Measurements from ENCODE around the gene PGAP6. TPM values are rescaled to one million over a fixed set of nuclear protein-coding genes. Genes with fewer than 3 reads are reported as not detected.
A peak's percentile ranks its signal among the peaks of the same experiment; 100 is the strongest.

The PGAP6 gene
- total and polyA plus RNA-seq, 2 of the 13 experiments (the other 11 are each of a cell fraction or from before 2014, with no cell fraction given) = 52.7 to 136 TPM

GRCh38 chr16:425082-425718, 43.4 kb upstream of the PGAP6 start, which contains the start of gene RAB11FIP3 (continued):
- TF ChIP-seq, protein P1, sequence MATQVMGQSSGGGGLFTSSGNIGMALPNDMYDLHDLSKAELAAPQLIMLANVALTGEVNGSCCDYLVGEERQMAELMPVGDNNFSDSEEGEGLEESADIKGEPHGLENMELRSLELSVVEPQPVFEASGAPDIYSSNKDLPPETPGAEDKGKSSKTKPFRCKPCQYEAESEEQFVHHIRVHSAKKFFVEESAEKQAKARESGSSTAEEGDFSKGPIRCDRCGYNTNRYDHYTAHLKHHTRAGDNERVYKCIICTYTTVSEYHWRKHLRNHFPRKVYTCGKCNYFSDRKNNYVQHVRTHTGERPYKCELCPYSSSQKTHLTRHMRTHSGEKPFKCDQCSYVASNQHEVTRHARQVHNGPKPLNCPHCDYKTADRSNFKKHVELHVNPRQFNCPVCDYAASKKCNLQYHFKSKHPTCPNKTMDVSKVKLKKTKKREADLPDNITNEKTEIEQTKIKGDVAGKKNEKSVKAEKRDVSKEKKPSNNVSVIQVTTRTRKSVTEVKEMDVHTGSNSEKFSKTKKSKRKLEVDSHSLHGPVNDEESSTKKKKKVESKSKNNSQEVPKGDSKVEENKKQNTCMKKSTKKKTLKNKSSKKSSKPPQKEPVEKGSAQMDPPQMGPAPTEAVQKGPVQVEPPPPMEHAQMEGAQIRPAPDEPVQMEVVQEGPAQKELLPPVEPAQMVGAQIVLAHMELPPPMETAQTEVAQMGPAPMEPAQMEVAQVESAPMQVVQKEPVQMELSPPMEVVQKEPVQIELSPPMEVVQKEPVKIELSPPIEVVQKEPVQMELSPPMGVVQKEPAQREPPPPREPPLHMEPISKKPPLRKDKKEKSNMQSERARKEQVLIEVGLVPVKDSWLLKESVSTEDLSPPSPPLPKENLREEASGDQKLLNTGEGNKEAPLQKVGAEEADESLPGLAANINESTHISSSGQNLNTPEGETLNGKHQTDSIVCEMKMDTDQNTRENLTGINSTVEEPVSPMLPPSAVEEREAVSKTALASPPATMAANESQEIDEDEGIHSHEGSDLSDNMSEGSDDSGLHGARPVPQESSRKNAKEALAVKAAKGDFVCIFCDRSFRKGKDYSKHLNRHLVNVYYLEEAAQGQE (IDR thresholded peaks at IDR 0.05; ENCODE audit: borderline replicate concordance in 1 of 2, low read depth in 1 of 2, low read length in 2 of 2) = no peak
- TF ChIP-seq BATF2 (CRISPR knock-in tag; IDR thresholded peaks at IDR 0.05) (0 out of 2 replicates have a peak, but pooled peaks have one; percentile 39), MED8 (CRISPR knock-in tag; IDR thresholded peaks at IDR 0.05; ENCODE audit: insufficient replicate concordance) (no peak), ZNF264 (CRISPR knock-in tag; IDR thresholded peaks at IDR 0.05) (peak; percentile 57; the same call in 1 of the 2 replicates), ZNF367 (CRISPR knock-in tag; IDR thresholded peaks at IDR 0.05; ENCODE audit: borderline replicate concordance) (no peak), NFYC (CRISPR knock-in tag; IDR thresholded peaks at IDR 0.05) (peak; percentile 17; the same call in 1 of the 2 replicates), CREM (IDR thresholded peaks at IDR 0.05) (peak; percentile 54; the same call in 1 of the 2 replicates), CREM (CRISPR knock-in tag; IDR thresholded peaks at IDR 0.05) (no peak), RFXANK (CRISPR knock-in tag; IDR thresholded peaks at IDR 0.05) (no peak), MEIS2 (CRISPR knock-in tag; IDR thresholded peaks at IDR 0.05) (no peak; the same call in 1 of the 2 replicates), NRL (CRISPR knock-in tag; IDR thresholded peaks at IDR 0.05; ENCODE audit: borderline replicate concordance) (peak; percentile 91), PHF21A (CRISPR knock-in tag; IDR thresholded peaks at IDR 0.05) (peak; percentile 64; the same call in 1 of the 2 replicates), FOXP4 (CRISPR knock-in tag; IDR thresholded peaks at IDR 0.05) (peak; percentile 44; the same call in 1 of the 2 replicates), LBX2 (CRISPR knock-in tag; IDR thresholded peaks at IDR 0.05; ENCODE audit: borderline replicate concordance) (no peak), SNAPC2 (CRISPR knock-in tag; IDR thresholded peaks at IDR 0.05) (no peak), PLSCR1 (CRISPR knock-in tag; IDR thresholded peaks at IDR 0.05; ENCODE audit: borderline replicate concordance) (no peak), PHF5A (CRISPR knock-in tag; IDR thresholded peaks at IDR 0.05; ENCODE audit: low read depth, unreplicated experiment) (no peak)
- TF ChIP-seq, protein P2, sequence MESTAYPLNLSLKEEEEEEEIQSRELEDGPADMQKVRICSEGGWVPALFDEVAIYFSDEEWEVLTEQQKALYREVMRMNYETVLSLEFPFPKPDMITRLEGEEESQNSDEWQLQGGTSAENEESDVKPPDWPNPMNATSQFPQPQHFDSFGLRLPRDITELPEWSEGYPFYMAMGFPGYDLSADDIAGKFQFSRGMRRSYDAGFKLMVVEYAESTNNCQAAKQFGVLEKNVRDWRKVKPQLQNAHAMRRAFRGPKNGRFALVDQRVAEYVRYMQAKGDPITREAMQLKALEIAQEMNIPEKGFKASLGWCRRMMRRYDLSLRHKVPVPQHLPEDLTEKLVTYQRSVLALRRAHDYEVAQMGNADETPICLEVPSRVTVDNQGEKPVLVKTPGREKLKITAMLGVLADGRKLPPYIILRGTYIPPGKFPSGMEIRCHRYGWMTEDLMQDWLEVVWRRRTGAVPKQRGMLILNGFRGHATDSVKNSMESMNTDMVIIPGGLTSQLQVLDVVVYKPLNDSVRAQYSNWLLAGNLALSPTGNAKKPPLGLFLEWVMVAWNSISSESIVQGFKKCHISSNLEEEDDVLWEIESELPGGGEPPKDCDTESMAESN (CRISPR knock-in tag; conservative IDR thresholded peaks at IDR 0.05) = peak; percentile 65; the same call in 1 of the 2 replicates
